Fibroblast of mammary gland (primary cell): ENCODE data around the gene ZC3H18.
"Not testable (repeated sequence)": the region's sequence is repeated elsewhere in the genome, so short reads cannot be mapped to it uniquely, and the experiment has no call there.

Experiments used
- DNase-seq: peaks from one replicate; pipeline ENCODE4 v3.0.0-alpha.2; 2010; ENCODE audit warnings: low read depth
- H3K4me3 ChIP-seq: 2 replicates; pipeline ENCODE4 v1.5.1; 2011; ENCODE audit warnings: low read depth, mild to moderate bottlenecking, low read length, moderate library complexity; ENCODE audit not compliant: control insufficient read depth
- CTCF ChIP-seq: conservative IDR thresholded peaks from 2 replicates; pipeline ENCODE4 v1.5.1; 2011; ENCODE audit warnings: low read depth, low read length, inconsistent platforms; ENCODE audit not compliant: control insufficient read depth, insufficient read depth

Gene ZC3H18

GRCh38 chr16:88667461-88667860 is 97.3 kb downstream of the ZC3H18 start:
- no peak for TF ChIP-seq CTCF
- DNase-seq: no peak
- no peak overlapping the region for H3K4me3 ChIP-seq

- H3K4me3 ChIP-seq, DNase-seq: not testable (repeated sequence)
These were observed 99.3 kb downstream of the ZC3H18 start for GRCh38 chr16:88669493-88669892.

GRCh38 chr16:88669980-88670379 is 99.8 kb downstream of the ZC3H18 start:
- TF ChIP-seq CTCF: no peak
- peak; percentile 80 for DNase-seq
- no peak overlapping the region for H3K4me3 ChIP-seq

- DNase-seq: no peak
- H3K4me3 ChIP-seq: no peak overlapping the region
- TF ChIP-seq CTCF: no peak
These were observed 101.6 kb downstream of the ZC3H18 start for GRCh38 chr16:88671806-88672205.

GRCh38 chr16:88672776-88673175 is 102.6 kb downstream of the ZC3H18 start:
- no peak for DNase-seq
- peak; percentile 12 for TF ChIP-seq CTCF
- H3K4me3 ChIP-seq: no peak overlapping the region

GRCh38 chr16:88673716-88674379 is 103.6 kb downstream of the ZC3H18 start:
- TF ChIP-seq CTCF: no peak
- no peak for DNase-seq
- H3K4me3 ChIP-seq: no peak overlapping the region

GRCh38 chr16:88676502-88677242 is 106.5 kb downstream of the ZC3H18 start:
- no peak overlapping the region for H3K4me3 ChIP-seq
- no peak for TF ChIP-seq CTCF
- DNase-seq: no peak
